ENCODE data around the gene RGS9.
A peak's percentile ranks its signal among the peaks of the same experiment; 100 is the strongest.
"Not testable (repeated sequence)": the region's sequence is repeated elsewhere in the genome, so short reads cannot be mapped to it uniquely, and the experiment has no call there.

RGS9 gene

DNA sequence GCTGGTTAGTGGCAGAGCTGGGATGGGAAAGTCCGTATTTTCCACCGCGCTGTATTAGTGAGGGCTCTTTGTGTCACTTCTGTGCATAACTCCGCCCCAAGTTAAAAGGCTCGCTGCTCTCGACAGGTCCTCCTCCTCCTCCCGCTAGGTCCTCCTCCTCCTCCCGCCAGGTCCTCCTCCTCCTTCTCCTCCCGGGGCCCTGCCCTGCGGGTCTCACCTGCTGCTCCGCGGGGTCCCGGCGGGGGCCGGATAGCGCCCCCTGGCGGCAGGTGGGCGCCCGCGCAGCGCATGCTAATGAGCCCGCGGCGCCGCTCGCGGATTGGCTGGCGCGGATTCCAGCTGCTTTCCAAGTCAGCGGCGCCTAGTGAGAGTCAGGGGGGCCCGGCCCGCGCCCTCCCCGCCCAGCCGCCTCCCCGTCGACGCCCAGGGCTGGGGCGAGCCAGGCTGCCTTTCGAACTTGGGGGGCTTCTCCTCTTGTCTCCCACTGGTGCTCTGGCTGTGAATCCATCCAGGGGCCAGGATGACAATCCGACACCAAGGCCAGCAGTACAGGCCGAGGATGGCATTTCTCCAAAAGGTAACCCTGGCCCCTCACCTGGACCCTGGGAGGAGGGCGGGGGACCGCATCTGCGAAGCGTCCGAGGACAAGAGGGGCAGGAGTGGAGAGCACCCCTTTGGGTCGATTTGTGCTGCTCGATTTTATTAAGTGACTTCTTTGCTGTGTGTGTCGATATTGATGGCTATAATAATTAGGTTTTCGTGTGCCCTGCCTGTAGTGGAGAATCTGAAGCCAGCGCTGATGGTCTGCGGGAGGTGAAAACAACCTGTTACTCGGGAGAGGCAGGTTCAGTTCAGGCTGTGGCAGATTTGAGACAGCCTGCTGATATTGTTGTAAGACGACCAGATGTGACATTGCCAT, at the start of gene RGS9:
TSS of gene RGS9 (plus strand) at position 350 of the 919 bp plus-strand sequence. CDS start at position 521, 171 bp downstream.
- TF ChIP-seq, protein P1, sequence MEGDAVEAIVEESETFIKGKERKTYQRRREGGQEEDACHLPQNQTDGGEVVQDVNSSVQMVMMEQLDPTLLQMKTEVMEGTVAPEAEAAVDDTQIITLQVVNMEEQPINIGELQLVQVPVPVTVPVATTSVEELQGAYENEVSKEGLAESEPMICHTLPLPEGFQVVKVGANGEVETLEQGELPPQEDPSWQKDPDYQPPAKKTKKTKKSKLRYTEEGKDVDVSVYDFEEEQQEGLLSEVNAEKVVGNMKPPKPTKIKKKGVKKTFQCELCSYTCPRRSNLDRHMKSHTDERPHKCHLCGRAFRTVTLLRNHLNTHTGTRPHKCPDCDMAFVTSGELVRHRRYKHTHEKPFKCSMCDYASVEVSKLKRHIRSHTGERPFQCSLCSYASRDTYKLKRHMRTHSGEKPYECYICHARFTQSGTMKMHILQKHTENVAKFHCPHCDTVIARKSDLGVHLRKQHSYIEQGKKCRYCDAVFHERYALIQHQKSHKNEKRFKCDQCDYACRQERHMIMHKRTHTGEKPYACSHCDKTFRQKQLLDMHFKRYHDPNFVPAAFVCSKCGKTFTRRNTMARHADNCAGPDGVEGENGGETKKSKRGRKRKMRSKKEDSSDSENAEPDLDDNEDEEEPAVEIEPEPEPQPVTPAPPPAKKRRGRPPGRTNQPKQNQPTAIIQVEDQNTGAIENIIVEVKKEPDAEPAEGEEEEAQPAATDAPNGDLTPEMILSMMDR (IDR thresholded peaks at IDR 0.05) = peak; percentile 99
- no peak for TF ChIP-seq ZFX (IDR thresholded peaks at IDR 0.05; ENCODE audit: borderline replicate concordance)
- no peak within 1 kb of the TSS for H3K27ac ChIP-seq

DNA sequence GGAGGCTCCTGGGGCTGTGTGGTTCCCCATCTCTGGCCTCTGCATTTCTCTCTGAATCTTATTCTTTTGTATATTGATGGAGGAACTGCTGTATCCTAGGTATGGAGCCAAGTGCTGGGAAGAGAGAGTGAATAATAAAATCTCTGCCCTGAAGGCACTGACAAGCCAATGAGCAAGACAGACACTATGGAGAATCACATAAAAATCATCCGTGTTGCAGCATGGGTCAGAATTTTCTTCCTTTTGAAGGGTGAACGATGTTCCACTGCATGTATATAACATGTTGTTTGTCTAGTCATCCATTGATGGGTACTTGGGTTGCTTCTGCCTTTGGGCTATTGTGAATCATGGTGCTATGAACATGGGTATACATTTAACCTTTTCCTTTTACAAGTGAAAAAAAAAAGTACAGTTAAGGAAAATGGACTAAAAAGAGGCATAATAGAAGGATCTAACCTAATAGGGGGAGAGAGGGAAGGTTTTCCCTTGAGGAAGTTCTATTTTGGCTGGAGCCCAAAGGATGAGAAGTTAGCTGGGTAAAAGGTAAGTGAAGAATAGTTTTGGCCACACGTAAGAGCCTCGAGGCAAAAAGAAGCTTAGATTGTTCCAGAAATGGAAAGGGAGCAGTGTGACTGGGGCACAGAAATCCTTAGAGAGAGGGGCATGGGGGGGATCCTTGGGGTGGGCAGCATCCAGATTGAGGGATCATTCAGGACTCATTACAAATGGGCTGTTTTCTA, 48.4 kb upstream of the RGS9 start:
- TF ChIP-seq, protein P1 (IDR thresholded peaks at IDR 0.05) = no peak
- no peak for TF ChIP-seq ZFX (IDR thresholded peaks at IDR 0.05; ENCODE audit: borderline replicate concordance)
- no peak overlapping the region for H3K27ac ChIP-seq

DNA sequence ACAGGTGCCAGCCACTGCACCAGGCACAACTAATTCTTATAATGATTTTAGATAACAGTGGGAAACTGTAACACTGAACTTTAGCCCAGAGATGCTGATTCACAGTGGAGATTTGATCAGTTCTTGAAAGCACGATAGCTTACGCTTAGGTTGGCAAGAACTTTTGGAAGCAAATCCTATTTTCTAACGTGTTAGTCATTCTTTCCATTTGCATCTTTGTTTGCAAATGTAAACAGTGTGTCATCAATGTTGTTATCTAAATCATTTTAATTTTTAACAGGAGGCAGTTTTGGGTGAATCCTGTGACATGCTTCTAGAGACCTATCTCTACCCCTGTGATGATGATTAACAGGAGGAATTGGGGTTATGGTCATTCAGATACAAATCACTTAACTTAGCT, 44.9 kb upstream of the RGS9 start:
- no peak overlapping the region for H3K27ac ChIP-seq
- TF ChIP-seq, protein P1 (IDR thresholded peaks at IDR 0.05) = no peak
- TF ChIP-seq ZFX (IDR thresholded peaks at IDR 0.05; ENCODE audit: borderline replicate concordance) = no peak

DNA sequence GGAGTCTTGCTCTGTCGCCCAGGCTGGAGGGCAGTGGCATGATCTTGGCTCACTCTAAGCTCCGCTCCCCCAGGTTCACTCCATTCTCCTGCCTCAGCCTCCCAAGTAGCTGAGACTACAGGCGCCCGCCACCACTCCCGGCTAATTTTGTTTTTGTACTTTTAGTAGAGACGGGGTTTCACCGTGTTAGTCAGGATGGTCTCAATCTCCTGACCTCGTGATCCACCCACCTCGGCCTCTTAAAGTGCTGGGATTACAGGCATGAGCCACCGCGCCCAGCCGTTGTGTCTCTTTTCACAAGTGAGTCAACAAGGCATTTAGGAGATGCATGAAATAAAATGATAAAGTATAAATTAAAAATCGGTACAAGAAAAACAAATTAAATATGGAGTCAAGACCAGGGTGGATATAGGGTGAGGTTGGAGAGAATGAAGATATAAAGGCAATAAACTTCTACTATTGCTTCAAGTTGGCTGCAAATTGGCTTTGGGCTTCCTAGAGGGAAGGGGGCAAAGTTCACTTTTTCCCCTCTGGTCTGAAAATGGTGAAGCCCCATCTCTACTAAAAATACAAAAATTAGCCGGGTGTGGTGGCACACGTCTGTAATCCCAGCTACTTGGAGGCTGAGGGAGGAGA, 44.3 kb upstream of the RGS9 start:
- not testable (repeated sequence) for H3K27ac ChIP-seq

DNA sequence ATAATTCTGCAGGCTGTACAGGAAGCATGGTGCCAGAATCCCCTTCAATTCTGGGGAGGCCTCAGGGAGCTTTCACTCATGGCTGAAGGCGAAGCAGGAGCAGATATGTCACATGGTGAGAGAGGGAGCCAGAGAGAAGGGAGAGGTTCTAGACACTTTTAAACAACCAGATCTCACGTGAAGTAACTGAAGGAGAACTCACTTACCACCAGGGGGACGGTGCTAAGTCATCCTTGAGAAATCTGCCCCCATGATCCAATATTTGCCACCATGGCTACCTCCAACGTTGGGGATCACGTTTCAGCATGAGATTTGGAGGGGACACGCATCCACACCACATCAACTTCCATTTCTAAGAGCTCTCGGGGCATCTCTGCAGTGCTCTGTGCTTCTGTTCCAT, 43.2 kb upstream of the RGS9 start:
- TF ChIP-seq, protein P1 (IDR thresholded peaks at IDR 0.05) = no peak
- no peak for TF ChIP-seq ZFX (IDR thresholded peaks at IDR 0.05; ENCODE audit: borderline replicate concordance)
- H3K27ac ChIP-seq = no peak overlapping the region

DNA sequence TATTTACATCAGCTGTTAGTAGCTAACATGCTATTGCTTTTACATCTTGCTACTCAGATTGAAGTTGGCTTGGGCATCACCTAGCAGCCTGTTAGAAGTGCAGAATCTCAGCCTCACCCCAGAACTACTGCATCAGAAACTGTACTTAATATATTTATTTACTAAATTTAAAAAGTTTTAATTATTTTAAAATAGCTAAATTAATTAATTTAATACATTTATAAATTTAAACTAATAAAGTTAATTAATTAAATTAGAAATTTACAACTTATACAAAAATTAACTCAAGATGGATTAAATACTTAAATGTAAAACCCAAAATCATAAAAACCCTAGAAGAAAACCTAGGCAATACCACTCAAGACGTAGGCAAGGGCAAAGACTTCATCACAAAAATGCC, 41.7 kb upstream of the RGS9 start:
- TF ChIP-seq, protein P1 (IDR thresholded peaks at IDR 0.05) = no peak
- no peak for TF ChIP-seq ZFX (IDR thresholded peaks at IDR 0.05; ENCODE audit: borderline replicate concordance)
- no peak overlapping the region for H3K27ac ChIP-seq

DNA sequence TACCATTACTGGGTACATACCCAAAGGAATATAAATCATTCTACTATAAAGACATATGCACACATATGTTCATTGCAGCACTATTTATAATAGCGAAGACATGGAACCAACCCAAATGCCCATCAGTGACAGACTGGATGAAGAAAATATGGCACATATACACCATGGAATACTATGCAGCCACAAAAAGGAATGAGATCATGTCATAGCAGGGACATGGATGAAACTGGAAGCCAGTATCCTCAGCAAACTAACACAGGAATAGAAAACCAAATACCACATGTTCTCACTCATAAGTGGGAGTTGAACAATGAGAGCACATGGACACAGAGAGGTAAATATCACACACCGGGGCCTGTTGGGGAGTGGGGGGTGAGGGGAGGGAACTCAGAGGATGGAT, 40.8 kb upstream of the RGS9 start:
- H3K27ac ChIP-seq = not testable (repeated sequence)

DNA sequence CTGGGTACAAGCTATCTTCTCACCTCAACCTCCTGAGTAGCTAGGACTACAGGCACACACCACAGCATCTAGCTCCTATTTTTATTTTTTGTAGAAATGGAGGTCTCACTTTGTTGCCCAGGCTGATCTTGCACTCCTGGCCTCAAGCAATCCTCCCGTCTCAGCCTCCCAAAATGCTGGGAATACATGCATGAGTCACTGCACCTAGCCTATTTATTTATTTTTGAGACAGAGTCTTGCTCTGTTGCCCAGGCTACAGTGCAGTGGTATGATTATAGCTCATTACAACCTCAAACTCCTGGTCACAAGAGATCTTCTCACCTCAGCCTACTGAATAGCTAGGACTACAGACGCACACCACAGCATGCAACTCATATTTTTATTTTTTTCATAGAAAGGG, 40.1 kb upstream of the RGS9 start:
- H3K27ac ChIP-seq = no peak overlapping the region
- no peak for TF ChIP-seq ZFX (IDR thresholded peaks at IDR 0.05; ENCODE audit: borderline replicate concordance)
- TF ChIP-seq, protein P1 (IDR thresholded peaks at IDR 0.05) = no peak
